GM18520 (cell line): ENCODE measurements around the gene BRIP1.
"Not testable (repeated sequence)": the region's sequence is repeated elsewhere in the genome, so short reads cannot be mapped to it uniquely, and the experiment has no call there.

Experiments used
- ATAC-seq: cut with Tn5 transposase; IDR thresholded peaks from one replicate; pipeline ENCODE4 v1.9.1; 2021; ENCODE audit not compliant: unreplicated experiment

Gene BRIP1

DNA sequence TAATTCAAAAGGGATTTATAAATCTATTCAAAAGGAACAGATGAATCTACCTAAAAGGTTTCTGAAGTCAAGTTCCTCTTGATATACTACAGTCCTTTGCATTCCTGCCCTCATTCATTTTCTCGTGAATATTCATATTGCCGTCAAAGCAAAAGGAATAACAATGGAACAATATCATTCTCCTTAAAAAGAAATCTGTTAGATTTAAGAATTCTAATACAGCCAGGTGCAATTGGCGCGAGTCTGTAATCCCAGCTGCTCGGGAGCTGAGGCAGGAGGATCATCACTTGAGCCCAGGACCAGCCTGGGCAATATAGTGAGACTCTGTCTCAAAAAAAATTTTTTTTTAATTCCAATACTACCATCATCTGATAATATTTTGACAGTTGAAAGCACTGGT is 130.3 kb downstream of the BRIP1 start:
- ATAC-seq = no peak

- ATAC-seq = no peak
Observed at GRCh38 chr17:61732169-61732568, 131.2 kb downstream of the BRIP1 start.

DNA sequence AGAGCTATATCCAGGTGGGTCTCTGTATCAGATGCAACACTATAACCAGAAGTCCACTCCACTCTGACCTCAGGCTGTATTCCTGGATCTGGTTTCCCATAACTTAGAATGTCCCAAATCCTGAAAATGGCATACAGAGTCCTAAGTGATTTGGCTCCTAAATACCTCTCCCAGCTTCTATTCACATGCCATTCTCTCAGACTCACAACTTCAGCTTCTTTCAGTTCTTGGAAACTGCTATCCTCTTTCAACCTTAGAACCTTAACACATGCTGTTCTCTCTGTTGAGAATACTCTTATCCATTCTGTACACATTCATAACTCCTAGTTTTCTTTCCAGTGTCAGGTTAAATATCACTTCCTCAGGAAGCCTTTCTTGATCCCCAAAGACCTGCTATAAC is 132.0 kb downstream of the BRIP1 start:
- no peak for ATAC-seq

DNA sequence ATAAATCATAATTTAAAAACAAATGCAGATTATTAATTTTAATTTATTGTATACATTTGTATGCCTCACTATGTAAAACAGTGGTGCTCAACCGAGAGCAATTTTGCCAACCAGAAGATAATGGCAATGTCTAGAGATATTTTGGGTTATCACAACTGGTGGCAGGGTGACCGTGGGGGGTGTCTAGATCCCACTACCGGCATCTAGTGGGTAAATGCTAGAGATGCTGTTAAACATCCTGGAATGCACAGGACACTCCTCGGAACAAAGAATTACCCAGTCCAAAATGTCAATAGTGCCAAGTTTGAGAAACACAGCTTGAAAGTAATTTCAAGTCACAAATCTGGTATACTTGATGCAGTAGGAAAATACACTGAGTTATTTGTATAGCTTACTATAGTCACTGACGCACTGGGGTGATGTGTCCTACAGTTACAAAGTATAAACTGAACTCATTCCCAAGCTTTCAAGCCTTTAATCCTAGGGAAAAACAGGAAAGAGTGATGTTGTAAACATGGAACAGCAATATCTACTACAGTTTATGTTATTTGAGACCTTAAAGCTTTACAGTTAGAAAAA is 133.5 kb downstream of the BRIP1 start:
- no peak for ATAC-seq

DNA sequence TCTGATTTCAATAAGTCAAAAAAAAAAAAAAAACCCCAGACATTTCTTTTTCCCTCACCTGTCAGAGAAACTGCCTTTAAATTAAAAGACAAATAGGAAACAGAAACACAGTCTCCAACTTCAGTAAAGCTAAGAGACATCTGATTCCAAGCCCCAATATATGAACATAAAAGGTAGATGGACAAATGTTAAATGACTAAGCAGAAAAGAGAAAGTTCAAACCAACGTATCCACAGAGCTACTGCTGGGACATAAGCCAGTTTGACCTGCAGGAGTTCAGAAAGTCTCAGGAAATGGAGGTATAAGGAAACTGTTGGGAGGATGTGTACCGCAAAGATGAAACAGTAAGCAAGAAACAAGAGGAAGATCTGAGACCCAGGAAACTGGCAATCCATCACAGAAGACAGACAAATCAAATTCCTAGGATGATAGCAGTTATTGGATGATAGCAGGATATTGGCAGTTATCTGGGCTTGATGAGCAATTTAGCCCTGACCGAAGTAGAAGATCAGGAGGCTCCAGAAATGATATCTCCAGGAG is 135.0 kb downstream of the BRIP1 start:
- ATAC-seq = no peak

DNA sequence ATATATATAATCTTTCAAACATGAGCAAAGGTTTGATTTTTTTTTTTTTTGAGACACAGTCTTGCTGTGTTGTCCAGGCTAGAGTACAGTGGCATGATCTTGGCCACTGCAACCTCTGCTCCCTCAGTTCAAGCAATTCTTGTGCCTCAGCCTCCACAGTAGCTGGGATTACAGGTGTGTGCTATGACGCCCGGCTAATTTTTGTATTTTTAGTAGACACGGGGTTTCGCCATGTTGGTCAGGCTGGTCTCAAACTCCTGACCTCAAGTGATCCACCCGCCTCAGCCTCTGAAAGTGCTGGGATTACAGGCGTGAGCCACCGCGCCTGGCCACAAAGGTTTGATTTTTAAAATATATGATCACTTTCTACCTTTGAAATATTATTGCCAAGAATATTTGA is 135.5 kb downstream of the BRIP1 start:
- ATAC-seq = not testable (repeated sequence)

DNA sequence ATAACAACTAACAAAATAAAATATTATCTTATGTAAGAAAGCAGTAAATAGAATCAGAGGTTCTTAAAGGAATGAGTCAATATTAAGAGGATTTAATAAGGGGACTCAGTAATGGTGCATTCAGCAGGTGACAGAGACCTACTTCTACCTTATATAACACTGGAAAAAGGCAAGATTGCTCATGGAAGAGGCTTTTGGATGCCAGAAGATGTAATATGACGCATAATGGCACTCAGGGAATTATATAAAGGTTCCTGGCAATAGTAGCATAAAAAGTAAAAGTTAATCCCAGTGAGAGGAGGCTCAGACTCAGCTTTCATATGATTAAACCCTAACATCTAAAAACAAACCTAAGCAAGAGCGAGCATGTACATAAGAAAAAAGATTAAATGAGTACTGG is 136.4 kb downstream of the BRIP1 start:
- no peak for ATAC-seq

- no peak for ATAC-seq
Observed at GRCh38 chr17:61724777-61725176, 138.6 kb downstream of the BRIP1 start.

DNA sequence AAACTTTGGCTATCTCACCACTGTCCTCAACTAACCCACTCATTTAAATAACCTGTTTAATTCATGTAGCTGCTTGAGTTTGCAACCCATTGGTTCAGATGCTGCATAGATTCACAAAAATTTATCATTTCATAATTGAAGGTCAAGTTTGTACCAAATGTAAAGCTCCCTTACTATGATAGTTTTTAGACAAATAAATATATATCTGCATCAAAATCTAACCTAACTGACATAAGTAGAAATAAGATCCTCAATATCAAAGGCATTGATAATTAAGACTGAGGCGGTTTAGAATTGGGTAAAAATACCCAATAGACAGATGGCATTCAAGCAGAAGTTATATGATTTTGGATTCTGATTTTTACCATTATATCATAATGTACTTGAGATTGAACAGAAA is 139.4 kb downstream of the BRIP1 start:
- ATAC-seq = no peak

- no peak for ATAC-seq
Observed at GRCh38 chr17:61723183-61723582, 140.1 kb downstream of the BRIP1 start.

- no peak for ATAC-seq
Observed at GRCh38 chr17:61722398-61722797, 140.9 kb downstream of the BRIP1 start.

DNA sequence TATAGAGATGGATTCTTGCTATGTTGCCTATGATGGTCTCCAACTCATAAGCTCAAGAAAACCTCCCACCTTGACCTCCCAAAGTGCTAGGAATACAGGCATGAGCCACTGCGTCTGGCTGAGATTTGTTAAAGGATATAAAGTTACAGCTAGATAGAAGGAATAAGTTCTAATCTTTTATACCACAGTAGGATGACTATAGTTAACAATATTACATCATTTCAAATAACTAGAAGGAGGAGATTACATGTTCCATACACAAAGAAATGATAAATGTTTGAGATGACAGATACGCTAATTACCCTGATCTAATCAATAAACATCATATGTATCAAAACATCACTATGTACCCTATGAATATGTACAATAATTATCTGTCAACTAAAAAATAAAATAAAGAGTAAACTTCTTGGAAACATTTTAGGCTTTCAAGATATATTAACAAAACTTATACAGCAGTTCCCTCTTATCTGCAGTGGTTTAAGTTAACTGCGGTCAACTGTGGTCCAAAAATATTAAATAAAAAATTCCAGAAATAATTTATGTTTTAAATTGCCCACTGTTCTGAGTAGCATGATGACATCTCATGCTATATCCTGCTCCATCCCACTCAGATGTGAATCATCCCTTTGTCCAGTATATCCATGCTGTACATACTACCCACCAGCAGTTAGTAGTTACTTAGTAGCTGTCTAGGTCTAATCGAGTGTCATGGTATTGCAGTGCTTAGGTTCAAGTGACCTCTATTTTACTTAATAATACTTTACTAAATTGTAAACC is 143.1 kb downstream of the BRIP1 start:
- no peak for ATAC-seq

GRCh38 chr17:61719220-61719619 is 144.1 kb downstream of the BRIP1 start:
- not testable (repeated sequence) for ATAC-seq

GRCh38 chr17:61718022-61718421 is 145.3 kb downstream of the BRIP1 start:
- no peak for ATAC-seq

DNA sequence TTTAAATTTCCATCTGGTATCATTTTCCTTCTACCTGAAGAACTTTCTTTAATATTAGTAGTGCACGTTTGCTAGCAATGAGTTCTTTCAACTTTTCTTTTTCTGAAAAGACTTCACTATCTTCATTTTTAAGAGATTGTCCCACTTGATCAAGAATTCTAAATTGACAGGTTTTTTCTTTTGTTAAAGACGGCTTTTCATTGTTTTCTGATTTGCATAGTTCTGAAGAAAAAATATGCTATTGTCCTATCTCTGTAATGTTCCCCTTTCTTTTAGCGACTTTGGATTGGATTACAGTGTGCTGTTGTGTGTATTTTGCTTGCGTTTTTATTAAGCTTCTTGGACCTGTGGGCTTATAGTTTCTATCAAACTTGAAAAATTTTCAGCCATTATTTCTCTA is 146.0 kb downstream of the BRIP1 start:
- ATAC-seq = no peak

GRCh38 chr17:61716225-61716829 is 147.0 kb downstream of the BRIP1 start:
- ATAC-seq = no peak

- no peak for ATAC-seq
Observed at GRCh38 chr17:61715348-61715747, 148.0 kb downstream of the BRIP1 start.

- ATAC-seq = no peak
Observed at GRCh38 chr17:61714300-61714699, 149.0 kb downstream of the BRIP1 start.

DNA sequence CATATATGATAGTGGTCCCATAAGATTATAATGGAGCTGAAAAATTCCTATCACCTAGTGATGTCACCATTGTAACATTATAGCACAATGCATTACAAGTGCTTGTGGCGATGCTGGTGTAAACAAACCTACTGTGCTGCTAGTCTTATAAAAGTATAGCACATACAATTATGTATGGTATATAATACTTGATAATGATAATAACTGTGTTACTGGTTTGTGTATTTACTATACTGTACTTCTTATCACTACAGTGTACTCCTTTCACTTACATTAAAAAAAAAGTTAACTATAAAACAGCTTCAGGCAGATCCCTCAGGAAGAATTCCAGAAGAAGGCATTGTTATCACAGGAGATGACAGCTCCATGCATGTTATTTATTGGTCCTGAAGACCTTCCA is 150.3 kb downstream of the BRIP1 start:
- ATAC-seq = no peak

GRCh38 chr17:61710546-61710945 is 152.8 kb downstream of the BRIP1 start:
- no peak for ATAC-seq

DNA sequence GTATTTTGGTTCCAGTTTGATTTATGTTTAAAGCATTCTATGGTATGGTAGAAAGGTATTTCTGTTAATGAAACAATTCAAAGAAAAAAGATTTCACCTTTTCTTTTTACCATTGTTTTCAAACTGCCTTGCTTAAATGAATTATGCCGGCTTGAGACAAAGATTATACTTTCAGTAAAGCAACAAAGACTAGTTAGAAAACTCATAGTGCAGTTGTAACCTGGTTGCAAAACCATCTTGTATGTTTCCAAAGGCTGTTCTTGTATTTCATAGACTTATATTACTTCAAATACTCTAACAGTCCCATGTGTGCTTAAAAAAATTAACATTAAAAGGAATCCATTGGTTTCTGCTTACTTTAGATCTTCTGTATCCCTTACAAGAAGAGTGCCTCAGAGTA is 153.8 kb downstream of the BRIP1 start:
- ATAC-seq = no peak

- ATAC-seq = no peak
Observed at GRCh38 chr17:61704935-61705449, 158.3 kb downstream of the BRIP1 start.
